HG02981 (cell line): ENCODE results near the gene PPP1R3C.

Experiments used
- ATAC-seq: cut with Tn5 transposase; IDR thresholded peaks from one replicate; pipeline ENCODE4 v1.9.1; 2021; ENCODE audit warnings: mild to moderate bottlenecking, moderate library complexity; ENCODE audit not compliant: unreplicated experiment

The PPP1R3C gene

DNA sequence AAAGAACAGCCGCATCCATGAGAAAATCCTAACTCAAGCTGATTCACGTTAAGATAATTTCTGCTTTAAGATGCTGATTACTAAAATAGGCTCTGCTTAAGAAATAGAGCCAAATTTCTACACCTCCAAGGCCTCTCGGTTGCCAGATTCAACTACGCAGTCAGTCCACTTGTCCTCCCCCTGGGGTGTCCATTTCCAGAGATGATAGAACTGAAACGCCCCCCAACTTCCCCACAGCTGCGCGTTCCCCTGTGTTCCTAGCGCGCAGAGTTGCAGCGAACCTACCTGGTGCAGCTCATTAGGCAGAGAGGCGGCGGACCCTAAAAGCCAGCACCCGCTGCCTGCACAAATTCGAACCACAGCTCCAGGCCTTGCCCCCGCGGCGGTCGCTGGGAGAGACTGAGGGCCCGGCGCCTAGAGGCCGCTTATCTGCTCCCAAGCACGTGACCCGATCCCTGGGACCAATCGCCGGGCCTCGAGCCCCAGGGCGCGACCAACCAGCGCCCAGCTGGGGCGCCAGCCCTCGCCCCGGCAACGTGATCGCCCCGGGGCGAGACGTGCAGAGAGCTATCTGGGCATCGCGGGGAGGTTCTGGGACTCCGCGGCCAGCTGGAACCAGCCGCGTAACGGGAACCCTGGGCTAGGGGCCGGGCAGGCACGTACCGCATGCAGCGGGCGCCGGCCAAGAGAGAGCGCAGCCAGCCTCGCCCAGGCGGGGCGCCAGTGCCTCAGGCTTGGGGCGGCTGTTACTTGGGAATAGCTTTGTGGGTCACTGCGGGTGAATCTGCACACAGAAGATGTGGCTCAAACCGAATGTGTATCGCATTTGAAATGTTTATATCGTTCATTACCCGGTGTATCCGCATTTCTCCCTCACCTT lies at the start of gene PPP1R3C:
TSS of gene PPP1R3C (minus strand) at position 401 of the 880 bp plus-strand sequence. CDS start at position 299, 102 bp downstream.
- ATAC-seq, result peak; percentile 71

- no peak for ATAC-seq
These were observed 48.7 kb upstream of the PPP1R3C start for GRCh38 chr10:91681361-91682276.

- no peak for ATAC-seq
These were observed 47.6 kb upstream of the PPP1R3C start for GRCh38 chr10:91680487-91680886.

DNA sequence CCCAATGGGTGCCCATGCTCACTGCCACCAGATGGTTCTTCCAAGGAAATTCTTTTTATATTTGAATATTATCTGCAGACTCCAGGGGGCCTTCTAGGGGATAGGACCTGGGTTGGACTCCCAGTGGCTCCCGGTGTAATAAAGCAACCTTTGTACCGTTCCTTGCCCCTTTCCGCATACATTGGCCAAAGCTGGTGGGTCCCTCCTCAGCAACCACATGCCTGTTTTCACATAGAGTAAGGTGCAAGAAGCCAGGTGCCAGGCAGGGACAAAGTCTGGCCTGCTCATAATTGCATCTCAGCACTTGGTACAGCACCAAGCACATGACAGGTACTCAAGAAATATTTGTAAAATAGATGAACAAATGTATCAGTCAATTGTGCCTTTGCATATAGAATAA lies 46.4 kb upstream of the PPP1R3C start:
- ATAC-seq, result no peak

DNA sequence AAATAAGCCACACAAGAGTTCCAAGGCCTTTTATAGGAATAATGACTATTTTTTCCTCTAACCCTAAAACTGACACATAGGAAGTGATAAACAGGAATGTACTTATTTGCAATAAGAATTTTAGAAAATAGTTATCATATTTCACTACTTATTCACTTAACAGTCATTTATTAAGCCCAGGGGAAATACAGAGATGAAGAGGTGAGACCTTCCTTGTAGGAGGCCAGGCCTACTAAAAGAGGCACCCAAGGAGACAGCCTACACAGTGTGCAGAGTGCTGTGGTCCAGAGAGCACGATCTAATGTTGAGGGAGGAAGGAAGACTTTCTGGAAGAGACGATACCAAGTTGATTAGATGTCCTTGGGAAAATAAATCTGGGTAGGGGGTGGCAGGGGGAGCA lies 45.0 kb upstream of the PPP1R3C start:
- ATAC-seq, result no peak

DNA sequence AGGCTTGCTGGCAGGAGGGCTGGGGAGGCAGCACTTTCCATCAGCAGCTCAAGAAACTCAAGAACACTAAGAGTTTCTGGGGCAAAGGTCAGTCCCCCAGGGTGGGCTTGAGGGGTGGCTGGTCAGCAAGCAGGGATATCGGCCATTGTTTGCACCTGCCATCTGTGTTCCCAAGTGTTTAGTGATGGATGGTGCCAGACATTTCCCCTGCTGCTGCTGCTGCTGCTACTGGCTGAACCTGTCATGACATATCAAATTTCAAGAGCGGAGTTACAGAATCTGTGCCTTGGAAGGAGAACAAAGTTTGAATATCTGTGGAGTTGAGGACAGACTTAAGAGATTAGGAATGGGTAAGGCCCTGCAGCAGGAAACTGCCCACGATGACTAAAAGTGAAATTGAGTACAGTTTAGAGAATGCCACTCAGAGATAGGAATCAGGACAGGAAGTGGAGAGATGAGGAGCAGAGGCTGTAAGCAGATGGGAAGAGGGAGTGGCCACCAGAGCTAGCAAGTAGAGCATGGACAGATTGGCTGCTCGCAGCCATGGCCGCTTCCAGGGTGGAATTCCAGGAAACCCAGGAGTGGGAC lies 39.2 kb upstream of the PPP1R3C start:
- ATAC-seq, result no peak

DNA sequence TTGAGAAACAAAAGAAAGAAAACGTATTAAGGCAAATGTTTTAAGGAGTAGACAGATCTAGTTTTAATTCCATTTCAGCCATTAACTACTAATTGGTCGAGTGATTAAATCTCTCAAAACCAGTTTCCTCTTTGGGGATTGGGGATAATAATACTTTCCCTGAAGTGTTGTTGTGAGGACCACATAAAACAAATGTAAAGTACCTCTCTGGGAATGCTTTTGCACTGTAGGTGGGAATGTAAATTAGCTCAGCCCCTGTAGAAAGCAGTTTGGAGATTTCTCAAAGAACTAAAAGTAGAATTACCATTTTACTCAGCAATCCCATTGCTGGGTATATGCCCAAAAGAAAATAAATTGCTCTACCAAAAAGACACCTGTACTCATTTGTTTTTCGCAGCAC lies 36.0 kb upstream of the PPP1R3C start:
- ATAC-seq, result no peak

DNA sequence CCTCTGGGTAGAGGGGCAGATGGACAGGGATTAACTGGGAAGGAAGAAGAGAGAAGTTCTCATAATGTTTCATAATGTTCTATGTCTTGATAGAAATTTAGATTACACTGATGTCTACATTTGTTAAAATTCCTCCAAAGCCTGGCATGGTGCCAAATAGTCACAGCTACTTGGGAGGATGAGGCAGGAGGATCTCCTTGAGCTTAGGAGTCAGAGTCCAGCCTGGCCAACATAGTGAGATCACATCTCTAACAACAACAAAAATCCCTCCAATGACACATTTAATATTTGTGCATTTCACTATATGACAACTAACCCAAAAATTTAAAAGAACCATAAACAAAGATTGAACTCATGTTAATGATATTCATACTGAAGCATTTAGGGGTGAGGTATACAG lies 33.0 kb upstream of the PPP1R3C start:
- ATAC-seq, result no peak

- ATAC-seq, result no peak
These were observed 31.6 kb upstream of the PPP1R3C start for GRCh38 chr10:91664426-91664825.

DNA sequence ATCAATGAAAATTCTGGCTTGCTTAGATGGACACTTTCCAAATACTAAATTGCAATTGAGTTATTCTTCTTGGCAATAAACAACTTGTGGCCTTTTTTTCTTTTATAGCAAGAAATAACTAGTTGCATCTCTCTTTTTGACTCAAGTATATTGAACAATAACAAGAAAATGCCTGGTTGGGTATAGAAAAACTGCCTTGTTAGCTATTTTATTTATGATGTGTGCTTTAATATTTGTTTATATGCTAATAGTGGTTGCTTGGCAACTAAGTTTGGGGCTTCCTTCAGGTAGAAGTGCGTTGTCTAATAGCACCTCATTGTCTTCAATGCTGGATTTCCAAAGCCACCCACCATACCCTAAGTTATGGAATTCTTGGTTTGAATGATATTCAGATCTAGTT lies 30.1 kb upstream of the PPP1R3C start:
- ATAC-seq, result no peak

DNA sequence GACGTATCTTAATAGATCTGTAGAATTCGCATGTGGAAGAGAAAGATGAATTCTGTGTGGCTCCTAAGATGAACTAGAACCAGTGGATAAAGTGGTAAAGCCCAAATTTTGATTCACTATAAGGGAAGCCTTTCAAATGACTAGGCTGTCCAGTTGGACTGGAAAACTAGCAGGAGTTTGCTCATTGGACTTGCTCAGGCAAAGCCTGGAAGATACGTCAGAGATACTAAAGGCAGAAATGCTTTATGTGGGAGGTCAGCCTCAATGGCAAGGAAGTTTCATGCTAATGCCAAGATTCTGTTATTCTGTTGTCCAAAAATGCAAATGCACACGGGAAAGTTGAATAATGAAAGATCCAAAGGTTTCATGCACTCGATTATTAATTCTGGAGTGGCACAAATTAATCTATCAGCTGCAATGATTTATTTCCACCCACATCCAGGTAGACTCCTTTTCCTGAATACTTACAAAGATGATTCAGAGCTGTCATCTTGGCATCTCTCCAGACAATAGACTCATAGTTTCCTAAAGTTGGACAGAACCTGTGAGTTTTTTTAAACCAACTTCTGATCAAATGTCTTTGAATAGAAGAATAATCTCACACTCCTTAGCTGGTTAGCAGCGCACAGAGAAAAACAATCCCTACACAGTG lies 20.5 kb upstream of the PPP1R3C start:
- no peak for ATAC-seq

DNA sequence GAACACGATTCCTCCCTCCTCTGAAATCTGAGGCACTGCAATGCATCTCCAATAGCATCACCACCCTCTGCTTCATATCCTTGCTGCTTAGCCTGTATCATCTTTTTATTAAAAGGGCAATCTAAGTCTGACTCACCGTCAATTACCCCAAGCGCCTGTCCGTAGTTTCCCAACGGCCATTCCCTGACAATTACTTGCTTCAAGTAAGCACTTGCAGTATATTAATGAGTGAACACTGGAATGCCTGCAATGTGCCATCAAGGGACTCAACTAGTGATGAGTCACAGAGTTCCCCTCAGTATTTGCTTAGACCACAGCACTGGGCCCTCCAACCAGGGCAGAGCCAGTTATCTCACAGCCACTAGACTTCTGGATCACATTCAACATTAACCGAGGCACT lies 19.5 kb upstream of the PPP1R3C start:
- ATAC-seq, result no peak

- ATAC-seq, result no peak
These were observed 10.8 kb upstream of the PPP1R3C start for GRCh38 chr10:91643700-91644099.

DNA sequence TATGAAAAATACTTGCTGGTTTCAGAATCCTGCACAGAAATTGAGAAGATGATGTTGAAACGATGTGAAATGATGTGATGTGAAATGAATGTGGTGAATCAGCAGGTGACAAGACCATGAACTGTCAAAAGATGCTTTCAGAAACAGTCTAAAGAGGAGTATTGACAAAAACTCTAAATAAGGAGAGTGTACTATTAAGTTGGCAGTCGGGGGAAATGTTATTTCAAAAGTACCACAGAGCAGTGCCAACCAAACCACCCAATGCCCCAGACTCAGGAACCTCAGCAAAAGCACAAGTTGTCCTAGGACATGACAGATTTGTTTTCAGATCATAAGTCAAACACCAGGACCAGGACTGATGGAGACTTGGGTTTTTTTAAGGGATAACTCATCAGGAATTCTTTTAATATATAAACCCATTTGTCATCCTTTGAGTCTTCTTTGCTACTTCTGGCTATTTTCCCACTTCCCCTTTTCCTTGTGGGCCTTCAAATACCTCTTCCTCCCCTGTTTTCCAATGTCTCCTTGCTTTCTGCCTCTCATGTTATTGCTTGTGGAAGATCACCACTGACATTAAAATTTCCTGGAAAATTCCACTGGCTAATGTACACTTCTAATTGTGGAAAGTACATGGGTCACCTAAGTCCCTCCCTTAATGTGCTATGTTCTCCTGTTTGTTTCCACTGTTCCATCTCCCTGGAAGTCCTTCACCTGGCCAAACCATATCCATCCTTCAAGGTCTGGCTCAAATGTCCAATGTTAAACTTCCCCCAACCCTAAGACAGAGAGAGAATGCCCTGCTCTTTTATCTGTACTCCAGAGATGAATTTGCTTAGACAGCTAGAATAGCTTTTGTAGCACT lies 10.2 kb upstream of the PPP1R3C start:
- ATAC-seq, result no peak

DNA sequence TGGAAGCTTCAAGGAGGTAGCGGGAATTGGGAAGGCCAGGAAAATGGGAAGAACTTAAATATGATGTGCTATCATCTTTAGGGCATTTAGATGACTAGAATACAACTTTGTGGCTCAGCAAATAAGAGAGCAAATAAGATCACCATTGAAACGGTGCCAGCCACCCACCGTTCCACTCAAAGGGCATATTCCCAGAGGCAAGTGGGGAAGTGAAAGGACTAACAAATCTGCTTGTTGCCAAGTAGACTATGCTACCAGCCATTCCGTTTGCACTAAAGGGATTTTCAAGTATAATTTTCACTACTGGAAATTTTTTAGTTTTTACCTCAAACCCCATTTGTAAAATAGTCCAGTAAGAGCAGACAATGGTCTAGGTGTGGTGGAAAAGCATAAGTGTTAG lies 4.0 kb upstream of the PPP1R3C start:
- ATAC-seq, result no peak

DNA sequence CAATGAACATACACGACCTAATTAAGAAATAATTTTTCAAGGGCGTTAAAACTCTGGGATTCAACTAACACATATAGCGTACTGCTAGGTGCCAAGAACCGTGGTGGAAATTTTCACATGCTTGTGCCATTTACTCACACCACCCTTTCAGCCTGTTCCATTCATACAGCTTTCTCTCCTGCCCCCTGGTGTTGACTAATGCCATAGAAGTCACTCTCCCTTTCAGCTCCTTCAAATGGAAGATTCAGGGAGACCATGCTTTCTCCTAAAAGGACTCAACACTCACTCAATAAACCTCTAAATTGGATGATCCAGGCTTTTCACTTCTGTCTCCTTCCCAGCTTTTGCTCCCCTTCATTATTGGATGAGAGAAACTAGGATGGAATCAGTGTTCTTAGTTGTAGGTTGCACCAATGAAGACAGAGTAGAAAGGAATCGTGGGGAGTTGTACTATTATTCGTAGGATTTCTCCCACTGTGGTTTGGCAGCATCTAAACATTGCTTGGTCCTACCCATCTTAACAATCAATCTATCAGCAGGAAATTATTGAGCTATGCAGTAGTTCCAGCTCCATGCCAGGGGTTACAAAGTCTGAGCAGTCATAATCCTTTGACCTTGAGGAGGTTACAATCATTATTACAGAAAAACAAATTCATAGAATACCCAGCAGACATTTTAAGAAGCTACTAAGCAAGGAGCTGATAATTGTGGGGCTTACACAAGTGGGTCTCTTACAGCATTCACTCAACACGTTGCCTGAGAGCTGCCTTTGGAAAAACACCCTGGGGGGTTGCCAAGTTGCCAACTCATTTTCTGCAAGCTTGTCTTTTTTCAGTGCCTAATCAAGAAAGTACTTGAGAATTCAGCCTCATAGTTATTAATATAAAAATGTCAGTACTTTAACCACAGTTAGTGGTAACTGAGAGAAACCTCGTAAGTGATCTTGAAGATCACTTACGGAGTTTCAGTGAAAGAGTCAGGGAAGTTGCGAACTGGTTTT lies 2.8 kb upstream of the PPP1R3C start:
- peak; percentile 46 for ATAC-seq

DNA sequence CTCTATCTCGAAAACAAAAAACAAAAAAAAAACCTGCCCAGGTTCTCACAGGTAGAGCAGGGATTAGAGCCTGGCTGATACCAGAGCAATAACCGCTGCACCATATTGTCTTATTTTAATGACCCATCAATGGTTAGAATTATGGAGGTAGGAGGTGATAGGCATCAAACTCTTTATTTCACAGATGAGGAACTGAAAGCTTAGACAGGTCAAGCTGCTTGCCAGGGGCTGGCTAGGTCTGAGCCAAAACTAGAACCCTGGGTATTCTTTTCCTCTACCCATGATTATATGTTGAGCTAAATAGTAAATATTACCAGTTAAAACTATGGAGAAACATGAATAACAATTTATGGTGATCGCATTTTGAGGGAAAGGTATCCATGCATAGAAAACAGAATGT lies 2.0 kb upstream of the PPP1R3C start:
- no peak for ATAC-seq

GRCh38 chr10:91634246-91634645 lies 1.4 kb upstream of the PPP1R3C start:
- ATAC-seq, result no peak

DNA sequence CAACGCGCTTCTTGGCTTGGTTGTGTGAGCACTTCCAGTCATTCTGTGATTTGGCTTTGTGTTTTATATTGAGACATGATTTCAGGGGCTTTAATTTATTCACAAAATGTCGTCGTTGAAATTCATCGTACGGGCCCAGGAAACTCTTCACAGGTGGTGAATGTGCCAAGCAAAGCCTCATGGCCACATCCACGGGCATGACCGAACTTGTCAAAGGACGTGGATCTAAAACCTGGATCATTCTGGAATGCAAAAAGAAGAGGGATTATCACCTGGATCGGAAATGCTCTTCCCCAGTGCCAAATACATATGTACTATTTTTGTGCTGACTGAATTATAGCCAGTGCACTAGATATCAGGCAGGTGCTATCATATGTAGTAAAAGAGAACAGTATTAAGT lies 2.2 kb downstream of the PPP1R3C start:
- ATAC-seq, result no peak
